Coronary artery (tissue), 2 donors: Measurements from ENCODE around the gene USP16.
"Not testable (repeated sequence)": the region's sequence is repeated elsewhere in the genome, so short reads cannot be mapped to it uniquely, and the experiment has no call there.

ENCODE experiments used
- DNase-seq: peaks from one replicate; pipeline ENCODE4 v3.0.0-alpha.2; 2017; ENCODE audit warnings: low spot score
- H3K27ac ChIP-seq, 2 donors: fragments of 200-600 bp; sonication (generic); one replicate each; pipeline ENCODE4 v1.5.1; 2016 to 2019
- H3K4me3 ChIP-seq: fragments of 200-600 bp; sonication (generic); 2 replicates; pipeline ENCODE4 v1.5.1; 2016; ENCODE audit warnings: mild to moderate bottlenecking, moderate library complexity
- CTCF ChIP-seq: fragments of 200-600 bp; sonication (generic); IDR thresholded peaks from one replicate; pipeline ENCODE4 v1.5.1; 2019; ENCODE audit warnings: antibody characterized with exemption

USP16 gene

GRCh38 chr21:29024474-29025327 is at the start of gene USP16:
USP16 (plus strand) TSS chr21:29024668; CDS start chr21:29027914, 3,246 bp downstream.
- DNase-seq = peak; percentile 99
- peak within 1 kb of the TSS; percentile 86 for H3K4me3 ChIP-seq
- TF ChIP-seq CTCF = no peak
- peak within 1 kb of the TSS; percentile 98 to 99 for H3K27ac ChIP-seq

DNA sequence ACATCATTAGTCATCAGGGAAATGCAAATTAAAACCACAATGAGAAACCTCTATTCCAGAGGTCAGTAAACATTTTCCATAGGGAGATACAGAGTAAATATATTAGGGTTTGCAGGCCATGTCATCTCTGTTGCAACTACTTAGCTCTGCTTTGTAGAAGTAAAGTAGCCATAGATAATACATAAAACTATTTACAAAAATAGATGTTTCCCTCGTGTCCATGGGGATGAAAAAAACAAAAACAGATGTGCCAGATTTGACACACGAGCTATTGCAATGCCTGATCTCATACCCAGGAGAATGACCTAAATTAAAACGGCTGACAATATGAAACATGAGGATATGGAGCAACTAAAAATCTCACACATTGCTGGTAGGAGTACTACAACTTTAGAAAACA is 49.1 kb upstream of the USP16 start:
- no peak for TF ChIP-seq CTCF
- no peak overlapping the region for H3K4me3 ChIP-seq
- no peak overlapping the region for H3K27ac ChIP-seq
- no peak for DNase-seq

GRCh38 chr21:28979092-28979491 is 45.4 kb upstream of the USP16 start:
- Histone ChIP-seq H3K27ac (no peak overlapping the region), H3K4me3 (no peak overlapping the region)
- no peak for DNase-seq
- TF ChIP-seq CTCF = no peak

DNA sequence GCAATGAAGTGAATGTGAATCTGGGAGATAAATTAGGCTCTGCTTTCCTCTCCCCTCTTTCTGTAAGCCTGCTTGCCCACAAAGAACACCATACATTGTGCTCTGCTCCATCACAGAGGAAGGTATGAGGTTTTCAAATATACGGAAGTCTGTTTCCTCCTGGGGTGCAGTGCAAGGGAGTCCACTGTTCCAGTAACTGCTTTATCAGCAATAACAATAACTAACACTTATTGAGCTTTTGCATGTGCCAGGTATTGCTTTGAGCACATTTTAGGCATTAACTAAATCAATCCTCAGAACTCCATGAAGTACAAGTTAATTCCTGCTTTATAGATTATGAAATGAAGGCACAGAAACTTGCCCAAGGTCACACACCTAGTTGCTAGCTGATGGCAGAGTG is 41.8 kb upstream of the USP16 start:
- no peak for TF ChIP-seq CTCF
- DNase-seq = no peak
- H3K27ac ChIP-seq = no peak overlapping the region
- H3K4me3 ChIP-seq = no peak overlapping the region

- no peak overlapping the region for H3K4me3 ChIP-seq
- TF ChIP-seq CTCF = no peak
- no peak overlapping the region for H3K27ac ChIP-seq
- DNase-seq = no peak
Measured at GRCh38 chr21:28986677-28987076, 37.8 kb upstream of the USP16 start.

GRCh38 chr21:28988146-28988545 is 36.3 kb upstream of the USP16 start:
- H3K27ac ChIP-seq, H3K4me3 ChIP-seq, DNase-seq: not testable (repeated sequence)

GRCh38 chr21:28991861-28992525 is 32.5 kb upstream of the USP16 start:
- H3K27ac ChIP-seq = peak overlapping the region; percentile 82 to 94
- H3K4me3 ChIP-seq = peak overlapping the region; percentile 92
- no peak for TF ChIP-seq CTCF
- DNase-seq = no peak
